ENCODE measurements around the gene FAM120B.

The FAM120B gene

GRCh38 chr6:170420283-170420682 lies 113.7 kb downstream of the FAM120B start:
- TF ChIP-seq CTCF (IDR thresholded peaks at IDR 0.05; ENCODE audit: insufficient read depth, low read depth, low read length, missing control alignments): no peak
- DNase-seq (ENCODE audit: low read depth): no peak
- H3K4me3 ChIP-seq (ENCODE audit: low read depth, low read length): no peak overlapping the region

GRCh38 chr6:170420791-170421776 lies 114.5 kb downstream of the FAM120B start:
- no peak for TF ChIP-seq CTCF (IDR thresholded peaks at IDR 0.05; ENCODE audit: insufficient read depth, low read depth, low read length, missing control alignments)
- no peak for DNase-seq (ENCODE audit: low read depth)
- no peak overlapping the region for H3K4me3 ChIP-seq (ENCODE audit: low read depth, low read length)

GRCh38 chr6:170421921-170422320 lies 115.4 kb downstream of the FAM120B start:
- no peak overlapping the region for H3K4me3 ChIP-seq (ENCODE audit: low read depth, low read length)
- DNase-seq (ENCODE audit: low read depth): no peak
- TF ChIP-seq CTCF (IDR thresholded peaks at IDR 0.05; ENCODE audit: insufficient read depth, low read depth, low read length, missing control alignments): no peak

GRCh38 chr6:170423030-170423429 lies 116.5 kb downstream of the FAM120B start:
- DNase-seq (ENCODE audit: low read depth): no peak
- TF ChIP-seq CTCF (IDR thresholded peaks at IDR 0.05; ENCODE audit: insufficient read depth, low read depth, low read length, missing control alignments): no peak
- H3K4me3 ChIP-seq (ENCODE audit: low read depth, low read length): no peak overlapping the region

- TF ChIP-seq CTCF (IDR thresholded peaks at IDR 0.05; ENCODE audit: insufficient read depth, low read depth, low read length, missing control alignments): no peak
- no peak for DNase-seq (ENCODE audit: low read depth)
- no peak overlapping the region for H3K4me3 ChIP-seq (ENCODE audit: low read depth, low read length)
Measured at GRCh38 chr6:170423814-170424603, 117.5 kb downstream of the FAM120B start.

- no peak for TF ChIP-seq CTCF (IDR thresholded peaks at IDR 0.05; ENCODE audit: insufficient read depth, low read depth, low read length, missing control alignments)
- no peak for DNase-seq (ENCODE audit: low read depth)
- no peak overlapping the region for H3K4me3 ChIP-seq (ENCODE audit: low read depth, low read length)
Measured at GRCh38 chr6:170424604-170425126, 118.1 kb downstream of the FAM120B start.
